Retina (tissue), 1 donor: ENCODE measurements around the gene TSPAN4.

Experiments
- DNase-seq: peaks from one replicate; pipeline ENCODE4 v3.0.0-alpha.2; 2016

The TSPAN4 gene

GRCh38 chr11:804599-804964 lies 38.1 kb upstream of the TSPAN4 start:
- DNase-seq = peak; percentile 48

DNA sequence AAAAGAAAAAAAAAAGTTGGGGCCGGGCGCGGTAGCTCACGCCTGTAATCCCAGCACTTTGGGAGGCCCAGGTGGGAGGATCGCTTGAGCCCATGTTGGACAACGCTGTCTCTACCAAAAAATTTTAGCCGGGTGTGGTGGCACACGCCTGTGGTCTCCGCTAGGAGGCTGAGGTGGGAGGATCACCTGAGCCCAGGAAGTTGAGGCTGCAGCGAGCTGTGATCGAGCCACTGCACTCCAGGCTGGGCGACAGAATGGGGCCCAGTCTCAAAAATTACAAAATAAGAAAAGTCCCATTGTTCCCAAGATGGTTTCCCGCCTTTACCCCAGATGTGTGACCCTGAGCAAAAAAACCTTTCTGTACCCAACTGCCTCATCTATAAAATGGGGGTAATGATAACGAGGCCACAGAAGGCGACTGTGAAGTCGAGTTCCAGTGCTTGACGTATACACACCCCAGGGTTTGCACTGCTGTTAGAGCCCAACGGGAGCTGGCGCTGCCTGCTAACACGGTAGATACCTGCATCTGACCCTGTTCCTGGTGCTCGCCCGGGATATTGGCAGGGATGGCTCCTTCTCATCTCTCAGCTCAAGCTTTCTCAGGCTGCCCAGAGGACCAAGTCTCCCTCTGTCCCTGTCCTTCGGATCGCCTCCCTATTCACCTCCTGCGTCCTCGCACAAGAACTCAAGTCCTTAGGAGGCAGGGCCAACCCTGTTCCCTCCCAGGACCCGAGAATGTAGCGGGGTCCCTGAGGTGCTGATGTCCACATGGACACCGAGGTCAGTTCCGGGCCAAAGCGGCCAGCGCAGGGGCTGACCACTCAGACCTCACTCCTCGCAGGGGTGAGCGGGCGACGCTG lies 34.0 kb upstream of the TSPAN4 start:
- DNase-seq = no peak

DNA sequence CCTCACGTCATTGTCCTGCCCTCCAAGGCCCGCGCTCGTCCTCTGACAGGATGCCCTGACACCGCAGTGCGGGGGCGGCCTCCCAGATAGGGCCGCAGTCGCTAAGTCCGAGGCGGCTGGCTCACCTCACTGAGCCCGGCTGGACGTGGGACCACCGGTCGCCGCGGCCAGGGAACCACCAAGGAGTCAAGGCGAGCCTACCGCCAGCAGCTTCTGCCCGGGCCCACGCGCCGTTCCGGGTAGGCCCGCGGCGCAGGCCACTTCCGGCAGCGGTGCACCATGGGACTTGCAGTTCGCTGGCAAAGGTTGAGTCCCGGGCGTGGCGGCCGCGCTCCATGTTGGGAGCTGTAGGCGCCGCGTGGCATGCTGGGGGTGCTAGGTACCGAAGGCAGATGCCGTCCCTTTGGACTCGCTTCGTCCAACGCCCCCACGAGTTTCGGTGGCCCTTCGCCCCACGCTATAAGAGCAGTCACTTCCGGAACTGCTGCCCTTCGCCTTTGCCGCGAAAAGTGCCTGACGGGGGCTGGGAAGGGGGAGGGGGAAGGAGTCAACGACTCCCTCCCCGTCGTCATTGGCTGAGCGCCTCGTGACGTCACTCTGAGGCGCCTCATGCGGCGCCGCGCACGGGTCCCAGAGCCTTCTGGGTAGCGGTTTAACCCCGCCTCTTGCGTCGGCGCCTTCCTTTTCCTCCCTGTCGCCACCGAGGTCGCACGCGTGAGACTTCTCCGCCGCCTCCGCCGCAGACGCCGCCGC lies 33.2 kb upstream of the TSPAN4 start, which contains the start of gene RPLP2:
TSS of gene RPLP2 (plus strand) at position 681 of the 753 bp plus-strand sequence. CDS start 268 bp downstream, outside the sequence.
- peak; percentile 100 for DNase-seq

DNA sequence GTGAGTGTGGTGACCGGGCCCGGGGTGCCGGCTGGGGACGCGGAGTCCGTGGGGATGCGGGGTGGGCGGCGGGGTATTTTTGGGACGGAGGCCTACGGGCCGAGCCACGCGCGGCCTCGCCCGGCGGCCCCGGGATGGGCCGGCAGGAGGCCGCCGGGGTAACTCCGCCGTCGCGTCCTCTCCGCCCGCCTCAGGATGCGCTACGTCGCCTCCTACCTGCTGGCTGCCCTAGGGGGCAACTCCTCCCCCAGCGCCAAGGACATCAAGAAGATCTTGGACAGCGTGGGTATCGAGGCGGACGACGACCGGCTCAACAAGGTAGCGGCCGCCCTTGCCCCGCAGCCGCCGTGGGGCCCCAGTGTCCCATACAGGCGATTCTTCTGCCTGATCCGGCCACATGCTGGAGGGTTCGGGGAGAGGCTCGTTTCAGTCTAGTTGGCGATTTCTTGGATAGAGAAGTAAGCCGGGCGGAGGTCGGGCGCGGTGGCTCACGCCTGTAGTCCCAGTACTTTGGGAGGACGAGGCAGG lies 32.5 kb upstream of the TSPAN4 start:
- no peak for DNase-seq

- DNase-seq = no peak
These were observed 31.0 kb upstream of the TSPAN4 start for GRCh38 chr11:811446-812245.

- no peak for DNase-seq
These were observed 30.3 kb upstream of the TSPAN4 start for GRCh38 chr11:812390-812789.

GRCh38 chr11:813072-813455 lies 29.6 kb upstream of the TSPAN4 start:
- no peak for DNase-seq

GRCh38 chr11:813456-814096 lies 29.1 kb upstream of the TSPAN4 start:
- no peak for DNase-seq

GRCh38 chr11:815675-816432 lies 26.8 kb upstream of the TSPAN4 start:
- no peak for DNase-seq

DNA sequence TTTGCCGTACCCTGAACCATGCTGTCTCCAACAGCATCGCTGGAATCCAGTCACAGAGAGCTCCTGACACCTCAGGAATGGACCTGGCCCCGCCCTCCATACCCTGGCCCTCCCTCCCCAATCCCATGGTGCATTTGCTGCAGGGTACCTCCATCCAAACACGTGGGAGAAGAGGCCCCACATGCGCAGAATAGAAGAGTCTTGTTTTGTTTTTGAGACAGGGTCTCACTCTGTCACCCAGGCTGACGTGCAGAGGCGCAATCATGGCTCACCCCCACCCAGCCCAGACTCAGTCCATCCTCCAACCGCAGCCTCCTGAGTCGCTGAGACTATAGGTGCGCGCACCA lies 26.2 kb upstream of the TSPAN4 start:
- DNase-seq = no peak

GRCh38 chr11:818396-819128 lies 24.1 kb upstream of the TSPAN4 start, which contains the start of gene PNPLA2:
Gene PNPLA2, plus strand, starts transcription at chr11:818914. Its CDS starts 805 bp downstream, at chr11:819719.
- peak; percentile 69 for DNase-seq

- DNase-seq = peak; percentile 81
These were observed 23.3 kb upstream of the TSPAN4 start for GRCh38 chr11:819129-819931.

DNA sequence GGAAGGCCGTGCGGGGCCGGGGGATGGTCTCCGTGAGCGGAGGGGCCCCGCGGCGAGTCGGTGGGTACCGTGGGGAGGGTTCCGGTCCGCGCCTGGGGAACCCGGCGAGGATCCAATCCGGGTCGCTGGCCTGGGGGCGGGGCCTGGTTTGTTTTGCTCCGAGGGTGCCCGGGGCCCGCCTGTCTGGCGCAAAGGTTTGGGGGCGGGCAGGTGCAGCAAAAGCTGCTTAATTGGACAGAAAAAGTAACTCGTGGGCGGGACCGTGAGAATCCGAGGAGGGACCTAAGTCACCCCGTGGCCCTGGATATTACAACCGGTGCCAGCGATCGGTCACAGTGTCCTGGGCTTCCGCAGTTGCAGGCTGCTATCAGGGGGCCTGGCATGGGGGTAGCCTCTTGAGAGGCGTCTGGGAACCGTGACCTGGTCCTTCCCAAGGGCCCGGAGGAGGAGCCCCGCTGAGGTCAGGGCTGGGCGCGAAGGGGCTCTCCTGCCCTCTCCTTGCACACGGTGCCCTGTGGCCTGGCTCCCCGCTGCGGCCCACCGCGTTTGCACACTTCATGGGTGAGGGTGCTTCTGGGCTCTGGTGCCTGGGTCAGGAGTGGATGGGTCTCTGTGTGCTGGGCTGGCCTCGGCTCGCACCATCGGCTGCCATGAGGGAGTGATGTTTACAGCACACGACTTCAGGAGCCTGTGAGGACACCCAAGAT lies 22.6 kb upstream of the TSPAN4 start:
- peak; percentile 57 for DNase-seq

- DNase-seq = no peak
These were observed 21.8 kb upstream of the TSPAN4 start for GRCh38 chr11:820655-821511.

DNA sequence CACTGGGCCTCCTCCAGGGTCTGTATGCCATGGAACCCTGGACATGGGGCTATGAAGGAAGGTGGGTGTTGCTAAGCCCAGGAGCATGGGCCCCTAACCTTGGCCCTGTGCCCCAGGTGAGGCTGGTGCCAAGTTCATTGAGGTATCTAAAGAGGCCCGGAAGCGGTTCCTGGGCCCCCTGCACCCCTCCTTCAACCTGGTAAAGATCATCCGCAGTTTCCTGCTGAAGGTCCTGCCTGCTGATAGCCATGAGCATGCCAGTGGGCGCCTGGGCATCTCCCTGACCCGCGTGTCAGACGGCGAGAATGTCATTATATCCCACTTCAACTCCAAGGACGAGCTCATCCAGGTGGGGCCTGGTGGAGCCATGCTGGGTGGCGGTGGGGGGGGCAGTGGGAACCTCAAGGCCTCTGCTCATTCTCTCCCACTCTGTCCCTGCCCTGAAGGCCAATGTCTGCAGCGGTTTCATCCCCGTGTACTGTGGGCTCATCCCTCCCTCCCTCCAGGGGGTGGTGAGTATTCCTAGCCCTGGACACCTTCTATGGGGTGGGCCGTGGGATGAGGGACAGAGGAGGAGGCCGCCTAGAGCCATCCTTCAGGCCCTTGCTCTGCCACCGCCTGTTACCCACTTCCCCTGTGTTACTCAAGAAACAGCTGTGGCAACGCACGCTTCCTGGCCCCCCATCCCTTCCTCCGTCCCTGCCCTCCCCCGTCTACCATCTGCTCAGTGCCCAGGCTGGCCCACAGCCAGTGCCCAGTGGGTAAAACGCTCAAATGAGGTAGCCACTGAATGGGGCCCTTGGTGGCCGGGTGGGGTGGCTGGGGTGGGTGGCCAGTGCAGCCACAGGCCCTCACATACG lies 20.9 kb upstream of the TSPAN4 start:
- no peak for DNase-seq

DNA sequence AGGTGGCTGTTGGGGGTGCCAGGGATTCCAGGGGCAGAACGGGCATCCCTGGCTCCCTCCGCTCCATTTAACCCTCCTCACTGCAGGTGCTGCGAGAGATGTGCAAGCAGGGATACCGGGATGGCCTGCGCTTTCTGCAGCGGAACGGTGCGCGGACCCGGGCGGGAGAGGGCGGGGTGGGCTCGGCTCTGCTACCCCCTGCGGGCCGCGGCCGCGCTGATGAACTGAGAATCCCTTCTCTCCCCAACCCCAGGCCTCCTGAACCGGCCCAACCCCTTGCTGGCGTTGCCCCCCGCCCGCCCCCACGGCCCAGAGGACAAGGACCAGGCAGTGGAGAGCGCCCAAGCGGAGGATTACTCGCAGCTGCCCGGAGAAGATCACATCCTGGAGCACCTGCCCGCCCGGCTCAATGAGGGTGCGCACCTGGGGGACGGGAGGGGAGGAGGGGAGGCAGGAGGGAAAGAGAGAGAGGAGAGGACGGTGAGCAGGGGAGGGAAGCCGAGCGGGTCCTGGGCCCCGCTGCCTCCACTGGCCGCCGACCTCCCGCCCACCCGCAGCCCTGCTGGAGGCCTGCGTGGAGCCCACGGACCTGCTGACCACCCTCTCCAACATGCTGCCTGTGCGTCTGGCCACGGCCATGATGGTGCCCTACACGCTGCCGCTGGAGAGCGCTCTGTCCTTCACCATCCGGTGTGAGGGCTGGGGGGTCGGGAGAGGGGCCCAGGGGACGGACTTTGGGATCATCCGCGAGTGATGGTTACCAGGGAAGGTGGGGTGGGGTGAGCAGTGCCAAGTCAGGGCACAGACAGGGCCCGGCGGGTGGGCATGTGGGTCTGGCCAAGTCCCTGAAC lies 19.0 kb upstream of the TSPAN4 start:
- DNase-seq = no peak
